Measurements from ENCODE around the gene SMIM28.

GRCh38 chr6:138330763-138331162 is 46.9 kb upstream of the SMIM28 start:
- TF ChIP-seq CTCF (conservative IDR thresholded peaks at IDR 0.05; ENCODE audit: low read length) (no peak), EZH2phosphoT487 (IDR thresholded peaks at IDR 0.05; ENCODE audit: borderline replicate concordance) (no peak)

Data from Loucy (cell line).